Measurements from ENCODE around the gene WASF3.

DNA sequence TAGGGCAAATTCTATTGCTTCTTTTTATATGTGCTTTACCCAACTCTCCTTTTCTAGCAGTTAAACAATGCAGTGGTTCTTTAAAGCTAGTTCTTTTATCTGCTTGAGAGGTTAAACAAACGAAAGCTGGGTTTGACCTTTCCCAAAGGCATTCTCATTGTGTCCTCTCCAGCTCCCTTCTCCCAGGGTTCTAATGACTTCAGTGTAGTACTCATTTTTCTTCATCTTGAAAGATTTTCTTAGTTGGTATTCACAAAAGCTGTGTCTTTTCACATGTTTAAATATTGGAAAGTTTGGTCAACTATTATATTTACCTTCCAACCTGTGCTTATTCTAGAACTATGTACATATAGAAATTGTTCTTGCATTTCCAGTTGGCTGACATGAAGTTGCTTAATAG, 1.5 kb downstream of the WASF3 start:
- TF ChIP-seq, protein P1, sequence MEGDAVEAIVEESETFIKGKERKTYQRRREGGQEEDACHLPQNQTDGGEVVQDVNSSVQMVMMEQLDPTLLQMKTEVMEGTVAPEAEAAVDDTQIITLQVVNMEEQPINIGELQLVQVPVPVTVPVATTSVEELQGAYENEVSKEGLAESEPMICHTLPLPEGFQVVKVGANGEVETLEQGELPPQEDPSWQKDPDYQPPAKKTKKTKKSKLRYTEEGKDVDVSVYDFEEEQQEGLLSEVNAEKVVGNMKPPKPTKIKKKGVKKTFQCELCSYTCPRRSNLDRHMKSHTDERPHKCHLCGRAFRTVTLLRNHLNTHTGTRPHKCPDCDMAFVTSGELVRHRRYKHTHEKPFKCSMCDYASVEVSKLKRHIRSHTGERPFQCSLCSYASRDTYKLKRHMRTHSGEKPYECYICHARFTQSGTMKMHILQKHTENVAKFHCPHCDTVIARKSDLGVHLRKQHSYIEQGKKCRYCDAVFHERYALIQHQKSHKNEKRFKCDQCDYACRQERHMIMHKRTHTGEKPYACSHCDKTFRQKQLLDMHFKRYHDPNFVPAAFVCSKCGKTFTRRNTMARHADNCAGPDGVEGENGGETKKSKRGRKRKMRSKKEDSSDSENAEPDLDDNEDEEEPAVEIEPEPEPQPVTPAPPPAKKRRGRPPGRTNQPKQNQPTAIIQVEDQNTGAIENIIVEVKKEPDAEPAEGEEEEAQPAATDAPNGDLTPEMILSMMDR (IDR thresholded peaks at IDR 0.05), result no peak
- TF ChIP-seq POLR2A (IDR thresholded peaks at IDR 0.05) (no peak), POLR2AphosphoS5 (IDR thresholded peaks at IDR 0.05) (no peak), EP300 (IDR thresholded peaks at IDR 0.05) (no peak)
